Stimulated activated CD4-positive, alpha-beta T cell treated with anti-CD3 and anti-CD28 coated beads, Interleukin-1b, Interleukin-23, amount 100 ng/mL, for 24 hours (primary cell): ENCODE data around the gene EIF2B2.

Experiments used
- DNase-seq, 4 experiments: peaks; one replicate each; pipeline ENCODE4 v3.0.0-alpha.2; 2020; ENCODE audit warnings: low read depth in 4 of 4, low spot score in 1 of 4

Gene EIF2B2

GRCh38 chr14:75041613-75042012 is 38.9 kb downstream of the EIF2B2 start:
- DNase-seq, result no peak

GRCh38 chr14:75042035-75042434 is 39.3 kb downstream of the EIF2B2 start:
- DNase-seq, result no peak

GRCh38 chr14:75044322-75044721 is 41.6 kb downstream of the EIF2B2 start:
- DNase-seq, result no peak

GRCh38 chr14:75044752-75045151 is 42.0 kb downstream of the EIF2B2 start:
- no peak for DNase-seq

GRCh38 chr14:75046275-75046674 is 43.6 kb downstream of the EIF2B2 start:
- no peak for DNase-seq

- no peak for DNase-seq
These were observed 44.2 kb downstream of the EIF2B2 start for GRCh38 chr14:75046899-75047298.

- no peak for DNase-seq
These were observed 44.8 kb downstream of the EIF2B2 start for GRCh38 chr14:75047506-75047905.

- DNase-seq, result no peak
These were observed 45.4 kb downstream of the EIF2B2 start for GRCh38 chr14:75048101-75048500.

GRCh38 chr14:75049136-75049535 is 46.4 kb downstream of the EIF2B2 start:
- no peak for DNase-seq

GRCh38 chr14:75049731-75050201 is 47.0 kb downstream of the EIF2B2 start:
- DNase-seq, result no peak

- peak; percentile 50 to 70 (median 66) for DNase-seq
These were observed 48.3 kb downstream of the EIF2B2 start, which contains the start of gene MLH3 for GRCh38 chr14:75050852-75051555. MLH3 (minus strand) TSS chr14:75051467; CDS start chr14:75049655, 1,812 bp downstream.

GRCh38 chr14:75051556-75051899 is 48.8 kb downstream of the EIF2B2 start:
- DNase-seq, result no peak

- no peak for DNase-seq
These were observed 50.9 kb downstream of the EIF2B2 start for GRCh38 chr14:75053396-75054291.

- no peak for DNase-seq
These were observed 51.7 kb downstream of the EIF2B2 start for GRCh38 chr14:75054421-75054820.

- no peak for DNase-seq
These were observed 56.9 kb downstream of the EIF2B2 start for GRCh38 chr14:75059642-75060041.

GRCh38 chr14:75060420-75060819 is 57.7 kb downstream of the EIF2B2 start:
- no peak for DNase-seq
